HG03575 (cell line): Measurements from ENCODE around the gene STN1.

Experiments
- ATAC-seq: cut with Tn5 transposase; IDR thresholded peaks from one replicate; pipeline ENCODE4 v1.9.1; 2021; ENCODE audit not compliant: unreplicated experiment, insufficient number of reproducible peaks, low FRiP score; ENCODE audit errors: extremely low read depth

The STN1 gene

DNA sequence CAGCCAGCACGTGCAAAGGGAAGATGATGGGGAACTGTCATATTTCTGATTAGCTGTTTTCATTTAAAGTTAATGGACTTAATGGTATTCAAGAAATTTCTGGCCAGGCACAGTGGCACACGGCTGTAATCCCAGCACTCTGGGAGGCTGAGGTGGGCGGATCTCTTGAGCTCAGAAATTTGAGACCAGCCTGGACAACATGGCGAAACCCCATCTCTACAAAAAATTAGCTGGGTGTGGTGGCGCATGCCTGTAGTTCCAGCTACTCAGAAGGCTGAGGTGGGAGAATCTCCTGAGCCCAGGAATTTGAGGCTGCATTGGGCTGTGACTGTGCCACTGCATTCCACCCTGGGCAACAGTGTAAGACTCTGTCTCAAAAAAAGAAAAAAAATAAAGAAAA lies 18.7 kb downstream of the STN1 start:
- ATAC-seq: no peak

GRCh38 chr10:103897241-103897774 lies 20.7 kb downstream of the STN1 start:
- ATAC-seq: no peak

GRCh38 chr10:103896225-103896624 lies 21.8 kb downstream of the STN1 start:
- no peak for ATAC-seq

GRCh38 chr10:103895411-103896186 lies 22.4 kb downstream of the STN1 start:
- no peak for ATAC-seq

GRCh38 chr10:103894441-103894864 lies 23.5 kb downstream of the STN1 start:
- ATAC-seq: no peak

DNA sequence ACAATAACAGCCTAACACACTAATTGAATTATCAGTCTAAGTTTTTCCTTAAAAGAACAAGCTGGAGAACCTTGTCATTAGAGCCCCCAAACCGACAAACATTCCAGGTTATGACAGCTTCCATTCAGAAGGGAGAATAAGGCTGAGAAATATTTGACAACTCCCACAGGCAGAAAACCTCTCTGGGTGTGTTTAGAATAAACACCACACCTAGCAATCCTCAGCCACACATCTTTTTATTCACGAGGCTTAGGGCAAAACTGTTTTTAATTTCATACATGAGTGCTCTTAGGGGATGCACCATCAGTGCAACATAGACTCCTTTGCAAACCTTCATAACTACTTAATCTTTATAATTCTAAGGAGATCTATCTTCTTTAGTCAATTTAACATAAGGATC lies 24.2 kb downstream of the STN1 start:
- ATAC-seq: no peak

DNA sequence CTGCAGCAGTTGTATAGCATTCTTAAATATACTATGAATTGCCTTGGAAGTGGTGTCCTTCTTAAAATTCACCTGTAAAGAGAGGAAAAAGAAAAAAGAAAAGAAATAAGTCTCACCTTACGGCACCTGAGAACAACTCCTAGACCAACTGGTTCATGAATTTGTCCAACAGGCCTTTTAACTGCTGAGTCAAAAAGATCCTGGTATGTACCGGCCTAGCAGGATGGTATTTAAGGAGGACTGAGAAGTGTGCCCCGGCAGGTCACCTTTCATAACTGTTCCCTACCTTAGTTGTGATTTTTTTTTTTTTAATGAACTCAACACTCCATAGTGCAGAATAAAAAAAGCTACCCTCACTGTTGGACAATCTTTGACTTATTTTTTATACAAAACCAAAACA lies 25.8 kb downstream of the STN1 start:
- ATAC-seq: no peak

GRCh38 chr10:103890688-103891087 lies 27.3 kb downstream of the STN1 start:
- ATAC-seq: no peak

GRCh38 chr10:103890194-103890658 lies 27.8 kb downstream of the STN1 start:
- ATAC-seq: no peak

GRCh38 chr10:103889121-103889720 lies 28.8 kb downstream of the STN1 start:
- ATAC-seq: no peak

DNA sequence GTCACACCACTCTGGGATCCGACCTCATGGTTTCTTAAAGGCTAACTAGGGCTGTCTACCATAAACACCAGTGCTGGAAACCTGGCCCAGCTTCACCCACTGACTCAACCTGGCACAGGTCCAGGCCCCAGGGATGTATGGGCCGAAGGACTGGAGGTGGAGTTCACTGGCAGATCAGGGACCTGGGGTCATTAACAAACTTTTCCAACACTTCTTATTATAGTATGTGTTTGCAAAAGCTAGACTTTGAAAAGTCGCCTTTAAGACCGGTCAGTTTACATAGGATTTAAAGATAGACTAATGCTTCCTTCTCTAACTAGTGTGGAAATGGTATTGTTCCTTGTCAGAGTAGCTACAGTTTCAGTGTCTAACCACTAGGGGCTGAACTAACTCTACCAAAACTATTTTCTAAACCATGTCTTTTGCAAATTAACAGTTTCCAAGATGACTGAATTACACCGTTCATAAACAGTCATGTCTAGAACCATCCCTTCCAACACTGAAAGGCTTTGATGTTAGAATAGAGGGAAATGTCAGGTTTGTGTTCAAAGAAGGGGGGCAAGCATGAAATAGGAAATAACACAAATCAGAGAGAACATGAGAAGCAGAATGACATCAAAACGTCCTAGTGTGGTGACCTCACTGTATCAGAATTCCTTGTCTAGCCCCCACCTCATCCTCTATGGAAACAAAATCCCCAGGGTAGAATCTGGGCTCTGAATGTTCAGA lies 29.7 kb downstream of the STN1 start:
- ATAC-seq: no peak

DNA sequence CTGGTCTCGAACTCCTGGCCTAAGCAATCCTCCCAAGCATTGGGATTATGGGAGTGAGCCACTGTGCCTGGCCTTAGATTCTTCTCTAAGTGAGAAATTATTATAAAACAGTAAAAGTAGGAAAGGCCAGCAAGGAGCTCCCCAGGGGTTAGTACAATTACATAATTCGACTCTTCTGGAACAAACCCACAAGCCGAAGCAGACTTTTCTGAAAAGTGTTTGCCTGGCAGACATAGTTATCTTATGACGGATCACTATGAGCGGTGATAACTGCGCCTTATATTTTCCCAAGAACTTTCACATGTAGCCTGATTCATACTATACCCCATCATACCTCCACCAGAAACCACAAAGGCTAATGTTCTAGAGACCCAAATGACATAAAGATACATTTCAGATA lies 32.4 kb downstream of the STN1 start:
- ATAC-seq: no peak

GRCh38 chr10:103884681-103885139 lies 33.3 kb downstream of the STN1 start:
- no peak for ATAC-seq

DNA sequence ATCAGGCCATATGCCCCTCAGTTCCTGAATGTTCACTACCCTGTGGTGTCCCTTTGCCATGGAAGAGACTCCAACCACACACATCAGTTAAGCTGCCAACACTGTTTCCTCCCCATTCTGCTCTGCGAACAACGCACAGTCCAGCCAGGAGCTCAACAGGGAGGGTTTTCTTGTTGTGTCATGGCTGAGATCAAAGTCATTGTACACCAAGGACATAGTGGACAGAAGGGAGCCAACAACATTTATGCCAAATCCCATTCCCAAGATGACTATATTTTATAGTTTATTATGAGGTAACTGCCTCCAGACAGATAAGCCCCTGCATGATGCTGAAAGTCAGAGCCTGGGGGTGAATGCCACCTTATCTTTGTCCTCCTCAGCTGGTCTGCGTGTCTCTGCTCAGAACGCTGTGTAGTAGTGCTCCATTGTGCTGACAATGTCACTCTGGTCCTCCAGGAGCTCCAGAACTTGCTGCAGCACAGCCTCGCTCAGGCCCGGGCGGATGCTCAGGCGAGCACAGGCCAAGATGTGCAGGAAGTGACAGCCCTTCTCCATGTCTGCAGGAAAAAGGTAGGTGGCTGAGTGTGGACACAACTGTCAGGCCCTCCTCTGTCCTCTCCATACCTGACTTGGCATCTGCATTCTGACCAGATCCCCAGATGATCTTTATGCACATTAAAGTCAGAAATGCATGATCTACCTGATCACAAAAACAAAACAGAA lies 35.5 kb downstream of the STN1 start:
- no peak for ATAC-seq

DNA sequence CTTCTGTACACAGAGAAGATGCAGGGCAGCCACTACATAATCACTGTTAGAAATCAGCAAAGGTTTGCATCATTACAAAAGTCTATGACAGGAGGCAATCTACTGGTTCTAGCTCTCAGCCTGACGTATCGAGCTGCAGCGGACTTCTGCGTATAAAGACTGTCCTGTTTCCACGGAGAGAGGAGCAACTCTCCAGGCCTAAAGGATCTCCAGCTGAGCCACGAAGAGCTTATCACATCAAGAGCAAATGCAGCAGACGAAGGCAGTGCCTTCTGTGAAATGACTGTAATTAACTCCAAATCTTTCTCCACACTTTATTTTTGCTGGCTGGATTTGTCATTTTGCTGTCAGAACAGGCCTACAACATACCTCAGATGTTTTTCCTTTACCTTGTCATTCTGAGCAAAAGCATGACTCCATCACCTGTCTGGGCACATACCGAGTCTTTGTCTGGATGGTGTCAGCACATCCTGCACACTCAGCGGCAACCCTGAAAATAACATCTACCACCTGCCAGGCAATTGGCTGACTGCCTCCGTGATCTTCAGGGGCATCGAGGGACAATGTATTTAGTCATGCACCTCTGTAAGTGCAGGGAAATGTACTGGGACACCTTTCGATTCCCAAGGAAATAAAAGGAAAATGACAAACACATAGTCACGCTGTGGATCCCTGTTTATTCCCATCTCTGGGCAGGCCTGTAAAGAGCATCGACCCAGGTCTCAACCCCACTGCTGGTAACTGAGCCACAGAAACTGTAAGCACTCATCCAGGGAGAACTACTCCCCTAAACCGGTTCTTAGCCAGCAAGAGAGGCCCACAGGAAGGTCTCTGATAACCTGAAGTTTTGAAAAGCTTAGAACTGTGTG lies 36.3 kb downstream of the STN1 start:
- no peak for ATAC-seq

GRCh38 chr10:103879831-103880230 lies 38.2 kb downstream of the STN1 start:
- no peak for ATAC-seq

DNA sequence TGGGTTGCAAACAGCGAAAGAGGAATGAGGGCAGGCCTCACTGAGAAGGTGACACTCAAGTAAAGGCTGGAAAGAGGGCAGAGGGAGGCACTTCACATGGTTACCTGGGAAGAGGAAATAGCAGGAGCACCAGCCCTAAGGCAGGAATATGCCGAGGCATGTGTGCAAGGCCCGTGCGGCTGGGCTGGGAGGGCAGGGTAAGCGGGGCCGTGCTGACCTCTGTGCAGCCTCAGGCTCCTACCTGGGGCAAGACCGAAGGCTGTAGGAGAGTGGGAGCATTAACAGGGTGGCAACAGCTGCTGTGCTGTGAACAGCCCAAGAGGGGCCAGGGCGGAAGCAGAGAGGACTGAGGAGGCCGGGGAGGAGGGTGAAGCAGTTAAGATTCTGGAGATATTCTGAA lies 38.6 kb downstream of the STN1 start:
- no peak for ATAC-seq

DNA sequence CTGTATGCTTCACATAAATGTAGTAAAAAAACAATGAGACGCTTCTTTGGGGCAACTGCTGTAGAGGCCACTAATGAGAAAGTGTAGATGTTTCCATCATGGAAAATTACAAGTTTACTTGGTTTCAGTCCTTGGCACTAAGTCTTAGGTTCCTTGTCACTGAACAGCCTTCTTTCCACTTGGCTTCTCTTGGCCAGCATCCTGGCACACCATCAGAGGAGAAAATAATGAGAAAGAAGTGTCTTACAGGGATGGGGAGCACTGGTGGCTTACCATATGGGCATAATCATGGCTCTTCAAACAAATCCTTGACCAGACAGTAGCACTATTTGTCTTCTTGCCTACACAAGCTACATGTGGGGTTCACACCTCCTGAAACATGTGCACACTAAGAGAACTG lies 40.1 kb downstream of the STN1 start:
- no peak for ATAC-seq
